Activated T-cell treated with anti-CD3 and anti-CD28 coated beads, Interleukin-2, amount 50 U/mL, for 48 hours (primary cell): ENCODE results near the gene PURA.

Experiments used
- DNase-seq, 2 experiments: peaks; one replicate each; pipeline ENCODE4 v3.0.0-alpha.2; 2020

PURA gene

GRCh38 chr5:140162781-140163180 is 48.9 kb downstream of the PURA start:
- no peak for DNase-seq

- DNase-seq, result no peak
Measured at GRCh38 chr5:140165101-140165922, 51.4 kb downstream of the PURA start.

GRCh38 chr5:140165923-140166270 is 52.0 kb downstream of the PURA start:
- DNase-seq, result no peak

- no peak for DNase-seq
Measured at GRCh38 chr5:140166911-140167310, 53.0 kb downstream of the PURA start.

GRCh38 chr5:140168371-140168770 is 54.5 kb downstream of the PURA start:
- no peak for DNase-seq

GRCh38 chr5:140169410-140169809 is 55.5 kb downstream of the PURA start:
- DNase-seq, result no peak

- no peak for DNase-seq
Measured at GRCh38 chr5:140172483-140172882, 58.6 kb downstream of the PURA start.

GRCh38 chr5:140174014-140174413 is 60.1 kb downstream of the PURA start:
- DNase-seq, result no peak

- DNase-seq, result peak; percentile 95 to 98
Measured at GRCh38 chr5:140174465-140175366, 60.8 kb downstream of the PURA start, which contains the start of gene CYSTM1. CYSTM1 (plus strand) TSS chr5:140175188; CDS start chr5:140194466, 19,278 bp downstream.
